NCI-H1417 treated with DMSO at 0.1 percent for 48 hours (cell line): Measurements from ENCODE around the gene ZMIZ1.

Experiments
- DNase-seq: peaks from one replicate; lab custom pipeline; 2025; lab: John Stamatoyannopoulos, UW

Gene ZMIZ1

GRCh38 chr10:79344502-79345195 lies 275.9 kb downstream of the ZMIZ1 start:
- peak; percentile 21 for DNase-seq

- DNase-seq = no peak
Observed at GRCh38 chr10:79345241-79346011, 276.7 kb downstream of the ZMIZ1 start.

GRCh38 chr10:79346012-79346340 lies 277.2 kb downstream of the ZMIZ1 start:
- no peak for DNase-seq

GRCh38 chr10:79346388-79347225 lies 277.8 kb downstream of the ZMIZ1 start:
- no peak for DNase-seq

- DNase-seq = peak; percentile 26
Observed at GRCh38 chr10:79347226-79347893, 278.6 kb downstream of the ZMIZ1 start, which contains the start of gene PPIF. TSS of gene PPIF (plus strand) at chr10:79347469. CDS start at chr10:79347549, 80 bp downstream.

- no peak for DNase-seq
Observed at GRCh38 chr10:79347894-79348639, 279.3 kb downstream of the ZMIZ1 start.

- DNase-seq = no peak
Observed at GRCh38 chr10:79348640-79348988, 279.8 kb downstream of the ZMIZ1 start.

- DNase-seq = no peak
Observed at GRCh38 chr10:79349072-79349491, 280.3 kb downstream of the ZMIZ1 start.

- DNase-seq = no peak
Observed at GRCh38 chr10:79349766-79350406, 281.1 kb downstream of the ZMIZ1 start.

GRCh38 chr10:79350407-79351154 lies 281.8 kb downstream of the ZMIZ1 start:
- no peak for DNase-seq

GRCh38 chr10:79351332-79351731 lies 282.6 kb downstream of the ZMIZ1 start:
- DNase-seq = no peak

GRCh38 chr10:79352035-79352877 lies 283.5 kb downstream of the ZMIZ1 start:
- DNase-seq = no peak

- DNase-seq = no peak
Observed at GRCh38 chr10:79353000-79353406, 284.2 kb downstream of the ZMIZ1 start.

- DNase-seq = no peak
Observed at GRCh38 chr10:79353726-79354125, 285.0 kb downstream of the ZMIZ1 start.

GRCh38 chr10:79354141-79354540 lies 285.4 kb downstream of the ZMIZ1 start:
- DNase-seq = no peak

- DNase-seq = no peak
Observed at GRCh38 chr10:79354615-79355014, 285.8 kb downstream of the ZMIZ1 start.

GRCh38 chr10:79355420-79356017 lies 286.8 kb downstream of the ZMIZ1 start:
- DNase-seq = no peak

GRCh38 chr10:79356104-79356503 lies 287.3 kb downstream of the ZMIZ1 start:
- DNase-seq = no peak

- DNase-seq = no peak
Observed at GRCh38 chr10:79357180-79357579, 288.4 kb downstream of the ZMIZ1 start.
